Naive B cell (primary cell): ENCODE data around the gene ARPC1A. TPM values are rescaled to one million over a fixed set of nuclear protein-coding genes. Genes with fewer than 3 reads are reported as not detected.
"Not testable (repeated sequence)": the region's sequence is repeated elsewhere in the genome, so short reads cannot be mapped to it uniquely, and the experiment has no call there.

Experiments used
- ATAC-seq, 2 donors: fragments of 150-1000 bp; cut with Tn5 transposase; 2 replicates each; pipeline ENCODE4 v1.10.0; 2021; ENCODE audit warnings: low read depth in 2 of 2, mild to moderate bottlenecking in 2 of 2, moderate library complexity in 2 of 2
- DNase-seq: peaks from one replicate; pipeline ENCODE4 v3.0.0; 2022
- H3K27ac Mint-ChIP-seq, 6 donors: one replicate each; pipeline ENCODE4 v1.8.0; 2020 to 2022; ENCODE audit warnings: mild to moderate bottlenecking in 6 of 6, mixed read lengths in 6 of 6, moderate library complexity in 5 of 6, inconsistent platforms in 2 of 6
- H3K27me3 Mint-ChIP-seq, 3 donors: one replicate each; pipeline ENCODE4 v1.8.0; 2021 to 2022; ENCODE audit warnings: mixed read lengths in 3 of 3, mild to moderate bottlenecking in 1 of 3
- H3K36me3 Mint-ChIP-seq, 2 donors: one replicate each; pipeline ENCODE4 v1.8.0; 2020 to 2022; ENCODE audit warnings: mixed read lengths in 2 of 2, inconsistent platforms in 1 of 2, mild to moderate bottlenecking in 1 of 2
- H3K4me1 Mint-ChIP-seq, 3 donors: one replicate each; pipeline ENCODE4 v1.8.0; 2020 to 2022; ENCODE audit warnings: mixed read lengths in 3 of 3, inconsistent platforms in 1 of 3, mild to moderate bottlenecking in 1 of 3, moderate library complexity in 1 of 3
- H3K4me3 Mint-ChIP-seq, 8 donors: one replicate each; pipeline ENCODE4 v1.8.0; 2020 to 2022; ENCODE audit warnings: mild to moderate bottlenecking in 8 of 8, mixed read lengths in 8 of 8, moderate library complexity in 8 of 8, inconsistent platforms in 2 of 8
- H3K9me3 Mint-ChIP-seq, 7 donors: one replicate each; pipeline ENCODE4 v1.8.0; 2020 to 2022; ENCODE audit warnings: mixed read lengths in 7 of 7, mild to moderate bottlenecking in 5 of 7, inconsistent platforms in 2 of 7, moderate library complexity in 1 of 7
- polyA plus RNA-seq, 6 donors: library from polyadenylated mRNA; unstranded; fragments of 300-500 nt; fragmentation: Illumina TruSeq; gene quantifications; one replicate each; pipeline ENCODE4 v1.2.3, GENCODE V29; 2021; ENCODE audit warnings: low read depth in 6 of 6

ARPC1A gene
- polyA plus RNA-seq, 6 donors from 2014 or later = 49.5 to 109 (median 91.8) TPM

DNA sequence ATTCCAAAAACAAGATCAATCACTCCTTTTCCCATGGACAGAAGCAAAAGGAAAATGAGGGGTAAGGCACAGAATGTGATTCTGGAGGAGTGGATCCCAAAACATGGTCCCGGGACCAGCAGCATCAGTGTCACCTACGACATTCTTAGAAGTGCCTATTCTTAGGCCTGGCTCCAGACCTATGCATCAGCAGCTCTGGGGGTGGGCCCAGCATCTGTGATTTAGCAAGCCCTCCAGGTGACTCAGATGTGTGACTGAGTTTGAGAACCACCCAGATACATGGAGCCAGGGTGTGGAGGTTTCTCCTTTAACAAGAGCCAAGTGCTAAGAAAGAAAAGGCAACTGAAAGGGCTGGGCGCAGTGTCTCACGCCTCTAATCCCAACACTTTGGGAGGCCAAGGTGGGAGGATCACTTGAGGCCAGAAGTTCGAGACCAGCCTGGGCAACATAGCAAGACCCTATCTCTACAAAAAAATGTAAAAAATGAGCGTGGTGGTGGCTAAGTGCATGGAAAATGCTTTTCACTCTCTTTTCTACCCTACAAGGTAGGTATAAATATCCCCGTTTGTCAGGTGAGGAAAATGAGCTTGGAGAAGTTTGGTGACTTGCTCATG lies 17.1 kb upstream of the ARPC1A start:
- no peak for DNase-seq
- Mint-ChIP-seq H3K9me3 (peaks cover 0 to 5% (median 2%) of the 10 kb centered on the region in 7 donors), H3K27ac (no peak overlapping the region), H3K27me3 (peaks cover 0 to 12% (median 7%) of the 10 kb centered on the region in 3 donors), H3K36me3 (peaks cover 0 to 7% of the 10 kb centered on the region in 2 donors), H3K4me3 (no peak overlapping the region), H3K4me1 (peaks cover 0 to 11% (median 0%) of the 10 kb centered on the region in 3 donors)
- ATAC-seq = no peak

DNA sequence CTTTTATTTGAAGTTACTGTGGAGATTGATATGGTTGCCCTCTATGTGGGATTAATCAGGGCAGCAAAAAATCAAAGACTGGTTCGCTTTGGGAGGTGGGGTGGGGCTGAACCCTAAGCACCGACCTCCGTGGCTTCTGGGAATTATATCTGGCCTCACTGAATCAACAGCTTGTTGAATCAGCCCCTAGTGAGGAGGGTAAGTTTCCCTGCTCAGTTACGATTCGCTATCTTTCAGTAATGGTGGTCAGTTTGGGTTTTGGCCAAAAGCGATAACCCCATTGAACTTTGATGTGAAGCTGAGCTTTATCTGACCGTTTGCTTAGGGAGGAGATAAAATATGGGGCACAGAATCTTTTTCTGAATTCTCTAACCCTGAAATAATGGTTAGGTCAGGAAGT lies 16.6 kb upstream of the ARPC1A start:
- ATAC-seq = no peak
- no peak for DNase-seq
- Mint-ChIP-seq H3K4me3 (no peak overlapping the region), H3K36me3 (peaks cover 0 to 7% of the 10 kb centered on the region in 2 donors), H3K9me3 (peaks cover 0 to 5% (median 2%) of the 10 kb centered on the region in 7 donors), H3K4me1 (peaks cover 0 to 11% (median 0%) of the 10 kb centered on the region in 3 donors), H3K27me3 (peaks cover 0 to 12% (median 7%) of the 10 kb centered on the region in 3 donors), H3K27ac (no peak overlapping the region)

DNA sequence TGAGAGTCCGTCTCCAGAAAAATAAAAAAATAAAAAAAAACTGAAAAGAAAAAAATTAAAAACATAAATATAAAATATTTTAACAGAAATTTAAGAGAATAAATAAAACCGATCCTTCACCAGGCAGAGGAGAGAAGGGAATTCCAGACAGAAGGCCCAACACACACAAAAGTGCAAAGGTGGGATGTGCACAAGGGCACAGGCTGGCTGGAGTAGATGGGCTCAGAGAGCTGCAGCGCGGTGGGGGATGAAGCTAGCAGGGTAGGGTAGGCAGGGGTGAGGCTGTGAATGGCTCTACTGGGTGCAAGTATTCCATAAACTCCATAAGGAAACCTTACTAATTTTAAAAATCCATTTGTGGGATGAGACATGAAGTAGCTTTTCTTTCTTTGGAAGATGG lies 15.7 kb upstream of the ARPC1A start:
- Mint-ChIP-seq H3K36me3 (peaks cover 0 to 7% of the 10 kb centered on the region in 2 donors), H3K9me3 (peaks cover 0 to 5% (median 2%) of the 10 kb centered on the region in 7 donors), H3K27me3 (peaks cover 0 to 12% (median 5%) of the 10 kb centered on the region in 3 donors), H3K4me1 (peaks cover 0 to 11% (median 0%) of the 10 kb centered on the region in 3 donors), H3K4me3 (no peak overlapping the region), H3K27ac (no peak overlapping the region)
- no peak for ATAC-seq
- no peak for DNase-seq

DNA sequence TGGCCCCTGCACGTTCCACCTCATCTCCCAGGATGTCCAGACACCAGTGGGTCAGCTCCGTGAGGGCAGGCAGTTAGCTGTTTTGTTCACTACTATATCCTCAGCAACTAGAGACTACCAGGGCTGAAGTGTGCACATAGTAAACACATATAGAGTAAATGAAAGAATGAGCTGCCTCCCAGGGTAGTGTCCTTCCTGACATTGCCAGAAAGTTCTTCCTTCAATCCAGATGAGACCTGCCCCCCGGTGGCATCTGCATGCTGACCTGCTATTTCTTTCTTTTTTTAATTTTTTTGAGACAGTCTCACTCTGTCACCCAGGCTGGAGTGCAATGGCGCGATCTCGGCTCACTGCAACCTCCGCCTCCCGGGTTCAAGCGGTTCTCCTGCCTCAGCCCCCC lies 14.0 kb upstream of the ARPC1A start:
- Mint-ChIP-seq H3K27me3 (peaks cover 0 to 7% (median 0%) of the 10 kb centered on the region in 3 donors), H3K27ac (no peak overlapping the region), H3K4me1 (peaks cover 0 to 11% (median 0%) of the 10 kb centered on the region in 3 donors), H3K9me3 (peaks cover 0 to 5% (median 2%) of the 10 kb centered on the region in 7 donors), H3K36me3 (peaks cover 0 to 7% of the 10 kb centered on the region in 2 donors), H3K4me3 (no peak overlapping the region)
- DNase-seq (no peak), ATAC-seq (no peak)

DNA sequence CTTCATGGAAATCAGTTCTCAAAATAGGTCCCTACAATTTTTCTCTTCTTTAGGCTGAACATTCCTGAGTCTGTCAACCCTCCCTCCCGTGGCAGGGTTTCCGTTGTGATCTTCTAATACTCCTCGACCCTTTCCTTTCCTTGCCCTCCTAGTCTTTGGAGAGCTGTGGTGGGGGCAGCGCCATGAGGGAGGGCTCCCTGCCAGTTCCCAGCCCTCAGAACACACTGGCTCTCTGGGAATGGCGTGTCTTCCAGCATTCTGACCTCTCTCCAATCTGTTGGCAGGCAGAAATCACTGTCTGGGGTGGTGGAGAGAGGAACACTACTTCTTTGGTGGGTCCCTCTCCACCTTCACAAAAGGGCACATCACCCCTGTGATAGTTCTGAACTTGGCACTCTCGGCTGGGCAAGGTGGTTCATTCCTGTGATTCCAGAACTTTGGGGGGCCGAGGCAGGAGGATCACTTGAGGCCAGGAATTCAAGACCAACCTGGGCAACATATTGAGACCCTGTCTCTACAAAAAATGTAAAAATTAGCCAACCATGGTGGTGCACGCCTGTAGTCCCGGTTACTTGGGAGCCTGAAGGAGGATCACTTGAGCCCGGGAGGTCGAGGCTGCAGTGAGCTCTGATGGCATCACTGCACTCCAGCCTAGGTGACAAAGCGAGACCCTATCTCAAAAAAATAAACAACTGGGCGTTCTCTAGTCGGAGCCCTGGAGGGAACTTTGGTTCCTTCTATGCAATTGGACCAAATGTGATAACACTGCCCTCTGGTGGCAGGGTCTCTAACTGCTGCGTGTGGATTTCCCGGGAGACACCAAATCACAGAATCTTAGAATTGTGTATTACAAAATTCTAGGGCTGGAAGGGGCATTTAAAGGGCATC lies 13.1 kb upstream of the ARPC1A start:
- peaks cover 0 to 5% (median 2%) of the 10 kb centered on the region in 7 donors for H3K9me3 Mint-ChIP-seq
- ATAC-seq (peak; percentile 71 to 79), DNase-seq (peak; percentile 58)
- H3K27me3 Mint-ChIP-seq = peaks cover 0 to 7% (median 0%) of the 10 kb centered on the region in 3 donors
- peak overlapping the region in 1 of 6 donors; percentile 90 for H3K27ac Mint-ChIP-seq
- H3K4me1 Mint-ChIP-seq = peaks cover 0 to 11% (median 0%) of the 10 kb centered on the region in 3 donors
- peaks cover 0 to 7% of the 10 kb centered on the region in 2 donors for H3K36me3 Mint-ChIP-seq
- peak overlapping the region in 5 of 8 donors; percentile 30 to 87 (median 59) for H3K4me3 Mint-ChIP-seq

DNA sequence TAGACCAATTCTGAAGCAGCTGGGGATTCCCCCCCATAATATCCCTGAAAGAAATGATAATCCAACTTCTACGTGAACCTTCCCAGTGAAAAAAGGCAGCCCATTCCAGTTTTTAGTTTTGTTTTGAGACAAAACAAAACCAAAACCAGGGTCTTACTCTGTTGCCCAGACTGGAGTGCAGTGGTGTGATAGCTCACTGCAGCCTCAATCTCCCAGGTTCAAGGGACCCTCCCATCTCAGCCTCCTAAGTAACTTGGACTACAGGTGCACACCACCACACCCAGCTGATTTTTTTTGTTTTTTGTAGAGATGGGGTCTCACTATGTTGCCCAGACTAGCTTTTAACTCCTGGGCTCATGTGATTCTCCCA lies 12.5 kb upstream of the ARPC1A start:
- Mint-ChIP-seq H3K9me3 (peaks cover 0 to 5% (median 2%) of the 10 kb centered on the region in 7 donors), H3K4me1 (peaks cover 0 to 11% (median 0%) of the 10 kb centered on the region in 3 donors), H3K27me3 (peaks cover 0 to 7% (median 0%) of the 10 kb centered on the region in 3 donors), H3K27ac (peak overlapping the region in 1 of 6 donors; percentile 90), H3K4me3 (peak overlapping the region in 5 of 8 donors; percentile 30 to 87 (median 59)), H3K36me3 (peaks cover 0 to 7% of the 10 kb centered on the region in 2 donors)
- ATAC-seq = peak; percentile 57 to 68
- DNase-seq = no peak

DNA sequence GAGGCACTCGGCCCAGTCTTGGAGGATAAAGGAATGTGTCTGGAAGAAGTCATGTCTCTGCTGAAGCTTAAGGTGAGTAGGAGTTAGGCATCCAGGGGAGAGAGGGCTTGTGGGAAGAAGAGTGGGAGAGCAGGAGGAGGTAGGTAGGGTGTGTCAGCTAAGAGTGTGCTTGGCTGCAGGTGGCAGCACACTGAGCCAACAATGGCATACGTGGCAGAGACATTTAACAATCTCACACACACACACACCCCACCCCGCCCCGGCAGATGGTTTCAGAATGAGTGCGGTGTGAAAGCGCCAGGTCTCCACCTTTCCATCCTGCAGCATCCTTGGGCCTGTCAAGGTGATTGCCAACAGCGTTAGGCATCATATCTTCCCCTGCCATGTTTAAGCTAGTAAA lies 11.2 kb upstream of the ARPC1A start:
- ATAC-seq = no peak
- no peak for DNase-seq
- Mint-ChIP-seq H3K4me1 (peaks cover 0 to 11% (median 0%) of the 10 kb centered on the region in 3 donors), H3K27me3 (peaks cover 0 to 7% (median 0%) of the 10 kb centered on the region in 3 donors), H3K27ac (no peak overlapping the region), H3K36me3 (peaks cover 0 to 7% of the 10 kb centered on the region in 2 donors), H3K4me3 (no peak overlapping the region), H3K9me3 (peaks cover 0 to 5% (median 2%) of the 10 kb centered on the region in 7 donors)

DNA sequence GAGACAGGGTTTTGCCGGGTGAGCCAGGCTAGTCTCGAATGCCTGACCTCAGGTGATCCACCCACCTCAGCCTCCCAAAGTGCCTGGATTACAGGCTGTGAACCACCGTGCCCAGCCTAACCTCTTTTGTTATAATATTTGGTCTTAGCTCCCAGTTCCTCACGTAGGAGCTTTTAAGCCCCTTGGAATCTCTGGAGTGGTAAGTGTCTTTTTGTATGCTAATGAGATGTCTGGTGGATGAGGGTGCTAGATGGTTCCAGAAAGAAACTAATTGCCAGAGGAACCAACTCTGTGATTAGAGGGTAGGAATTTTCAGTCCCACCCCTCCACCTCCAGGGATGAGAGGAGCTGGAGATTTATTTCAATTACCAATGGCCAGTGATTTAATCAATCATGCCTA lies 5.3 kb upstream of the ARPC1A start:
- H3K4me3 Mint-ChIP-seq = peak overlapping the region in 2 of 8 donors; percentile 4 to 50
- no peaks in the 10 kb centered on the region for H3K9me3 Mint-ChIP-seq
- peaks cover 0 to 12% (median 6%) of the 10 kb centered on the region in 3 donors for H3K4me1 Mint-ChIP-seq
- no peak for DNase-seq
- no peak overlapping the region for H3K27ac Mint-ChIP-seq
- no peaks in the 10 kb centered on the region for H3K36me3 Mint-ChIP-seq
- H3K27me3 Mint-ChIP-seq = no peaks in the 10 kb centered on the region
- ATAC-seq = no peak

DNA sequence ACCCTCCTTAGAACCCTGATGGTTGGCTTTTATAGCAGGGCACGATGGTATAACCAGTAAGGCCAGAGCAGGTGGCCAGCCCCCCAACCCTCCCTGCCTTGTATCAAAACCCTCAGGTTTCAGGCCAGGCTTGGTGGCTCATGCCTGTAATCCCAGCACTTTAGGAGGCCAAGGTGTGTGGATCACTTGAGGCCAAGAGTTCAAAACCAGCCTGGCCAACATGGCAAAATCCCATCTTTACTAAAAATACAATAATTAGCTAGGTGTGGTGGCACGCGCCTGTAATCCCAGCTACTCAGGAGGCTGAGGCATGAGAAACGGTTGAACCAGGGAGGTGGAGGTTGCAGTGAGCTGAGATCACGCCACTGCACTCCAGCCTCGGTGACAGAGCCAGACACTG lies 3.0 kb upstream of the ARPC1A start:
- not testable (repeated sequence) for DNase-seq, H3K36me3 Mint-ChIP-seq, H3K27me3 Mint-ChIP-seq, H3K9me3 Mint-ChIP-seq, ATAC-seq
- peaks cover 11 to 26% (median 17%) of the 10 kb centered on the region in 3 donors for H3K4me1 Mint-ChIP-seq
- H3K4me3 Mint-ChIP-seq = peak overlapping the region in 2 of 8 donors; percentile 61 to 94
- H3K27ac Mint-ChIP-seq = peak overlapping the region in 1 of 6 donors; percentile 29

DNA sequence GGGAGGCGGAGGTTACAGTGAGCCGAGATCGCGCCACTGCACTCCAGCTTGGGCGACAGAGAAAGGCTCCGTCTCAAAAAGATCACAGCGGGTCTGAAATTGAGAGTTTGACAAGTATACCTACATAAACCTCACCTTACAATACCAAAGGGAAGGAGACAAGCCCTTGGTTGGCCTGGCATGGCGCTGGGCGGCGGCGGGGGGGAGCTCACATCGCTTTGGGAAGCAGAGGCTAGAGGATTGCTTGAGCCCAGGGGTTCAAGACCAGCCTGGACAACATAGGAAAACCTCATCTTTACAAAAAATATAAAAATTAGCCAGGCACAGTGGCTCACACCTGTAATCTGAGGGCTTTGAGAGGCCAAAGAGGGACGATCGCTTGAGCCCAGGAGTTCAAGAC lies 1.1 kb upstream of the ARPC1A start:
- Mint-ChIP-seq H3K4me3 (peak overlapping the region; percentile 82 to 98 (median 95)), H3K9me3 (no peaks in the 10 kb centered on the region), H3K4me1 (peaks cover 20 to 39% (median 27%) of the 10 kb centered on the region in 3 donors), H3K36me3 (no peaks in the 10 kb centered on the region), H3K27me3 (no peaks in the 10 kb centered on the region), H3K27ac (peak overlapping the region in 5 of 6 donors; percentile 7 to 94 (median 91))
- ATAC-seq = no peak
- no peak for DNase-seq

DNA sequence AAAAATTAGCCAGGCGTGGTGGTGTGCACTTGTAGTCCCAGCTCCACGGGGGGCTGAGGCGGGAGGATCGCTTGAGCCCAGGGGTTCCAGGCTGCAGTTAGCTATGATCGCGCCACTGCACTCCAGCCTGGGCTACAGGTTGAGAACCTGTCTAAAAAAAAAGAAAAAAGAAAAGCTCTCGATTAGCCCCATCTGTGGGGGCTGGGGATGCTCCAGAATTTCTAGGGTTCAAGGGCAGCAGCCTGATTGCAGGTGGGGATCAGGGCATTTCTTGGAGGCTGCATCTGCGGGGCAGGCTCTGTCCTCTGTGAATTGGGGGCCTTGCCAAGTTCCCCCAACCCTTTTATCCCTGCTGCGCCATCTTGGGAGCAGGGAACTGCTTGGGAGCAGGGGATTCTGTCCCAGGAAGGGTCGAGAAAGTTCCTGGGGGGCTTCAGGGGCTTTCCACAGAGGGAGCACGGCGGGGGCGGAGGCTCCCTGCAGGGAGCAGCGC lies 651 bp upstream of the ARPC1A start:
- H3K9me3 Mint-ChIP-seq = no peaks in the 10 kb centered on the region
- DNase-seq (no peak), ATAC-seq (no peak)
- peak overlapping the region; percentile 42 to 94 (median 89) for H3K27ac Mint-ChIP-seq
- H3K36me3 Mint-ChIP-seq = no peaks in the 10 kb centered on the region
- no peaks in the 10 kb centered on the region for H3K27me3 Mint-ChIP-seq
- peak overlapping the region; percentile 82 to 98 (median 95) for H3K4me3 Mint-ChIP-seq
- H3K4me1 Mint-ChIP-seq = peaks cover 24 to 42% (median 32%) of the 10 kb centered on the region in 3 donors

DNA sequence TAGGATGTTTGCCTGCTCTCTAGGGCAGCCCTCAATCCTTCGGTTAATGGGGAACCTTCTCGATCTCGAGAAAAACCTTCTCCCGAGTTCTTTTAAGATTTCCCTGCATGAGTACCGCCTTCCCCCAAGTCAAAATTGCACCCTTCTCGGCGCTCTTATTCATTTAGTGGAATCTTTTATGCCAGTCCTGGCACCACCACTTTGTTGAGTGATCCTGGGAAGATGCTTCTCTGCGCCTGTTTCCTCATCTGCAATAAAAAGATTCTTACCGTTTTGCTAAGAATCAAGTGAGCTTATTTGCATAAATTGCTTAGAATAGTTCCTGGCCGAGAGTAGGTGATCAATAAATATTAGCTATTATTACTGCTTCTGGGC lies 697 bp downstream of the ARPC1A start:
- DNase-seq (no peak), ATAC-seq (no peak)

DNA sequence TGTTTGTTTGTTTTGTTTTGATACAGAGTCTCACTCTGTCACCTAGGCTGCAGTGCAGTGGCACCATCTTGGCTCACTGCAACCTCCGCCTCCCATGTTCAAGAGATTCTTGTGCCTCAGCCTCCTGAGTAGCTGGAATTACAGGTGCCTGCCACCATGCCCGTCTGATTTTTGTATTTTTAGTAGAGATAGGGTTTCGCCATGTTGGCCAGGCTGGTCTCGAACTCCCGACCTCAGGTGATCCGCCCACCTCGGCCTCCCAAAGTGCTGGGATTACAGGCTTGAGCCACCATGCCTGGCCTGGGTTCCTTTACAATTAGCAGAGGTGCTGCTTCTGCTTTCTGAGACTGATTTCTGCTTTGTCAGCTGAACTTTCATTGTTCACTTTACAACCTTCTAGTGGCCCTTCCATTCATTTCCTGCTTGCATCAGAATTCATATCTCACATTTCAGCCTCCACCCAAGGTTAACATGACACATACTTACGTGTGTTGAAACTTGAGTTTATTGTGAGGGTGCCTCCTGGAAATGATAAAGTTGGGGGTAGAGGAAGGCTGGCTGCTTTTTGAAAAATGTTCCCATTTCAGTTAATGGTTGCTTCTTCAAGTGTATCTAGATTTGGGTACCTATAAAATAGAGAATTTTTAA lies 4.7 kb downstream of the ARPC1A start:
- peak overlapping the region in 3 of 8 donors; percentile 25 to 54 (median 50) for H3K4me3 Mint-ChIP-seq
- not testable (repeated sequence) for H3K36me3 Mint-ChIP-seq, H3K27me3 Mint-ChIP-seq, ATAC-seq, DNase-seq, H3K9me3 Mint-ChIP-seq
- peak overlapping the region in 3 of 6 donors; percentile 56 to 79 (median 62) for H3K27ac Mint-ChIP-seq
- H3K4me1 Mint-ChIP-seq = peaks cover 32 to 46% (median 37%) of the 10 kb centered on the region in 3 donors

More for the DNA sequence above, 697 bp downstream of the ARPC1A start:
- Mint-ChIP-seq H3K27me3 (no peaks in the 10 kb centered on the region), H3K4me1 (peaks cover 28 to 55% (median 37%) of the 10 kb centered on the region in 3 donors), H3K9me3 (no peaks in the 10 kb centered on the region), H3K36me3 (no peaks in the 10 kb centered on the region), H3K27ac (peak overlapping the region; percentile 85 to 94 (median 94)), H3K4me3 (peak overlapping the region; percentile 82 to 98 (median 95))
